HG03432 (cell line): Measurements from ENCODE around the gene STS.
"Not testable (repeated sequence)": the region's sequence is repeated elsewhere in the genome, so short reads cannot be mapped to it uniquely, and the experiment has no call there.

Source experiments
- ATAC-seq: cut with Tn5 transposase; IDR thresholded peaks from one replicate; pipeline ENCODE4 v1.9.1; 2021; ENCODE audit warnings: mild to moderate bottlenecking, moderate library complexity; ENCODE audit not compliant: unreplicated experiment

Gene STS

GRCh38 chrX:7178859-7179258 lies 31.3 kb downstream of the STS start:
- not testable (repeated sequence) for ATAC-seq

- ATAC-seq = no peak
These were observed 31.9 kb downstream of the STS start for GRCh38 chrX:7179446-7179845.

- no peak for ATAC-seq
These were observed 37.3 kb downstream of the STS start for GRCh38 chrX:7184816-7185215.

GRCh38 chrX:7188672-7189071 lies 41.2 kb downstream of the STS start:
- no peak for ATAC-seq

GRCh38 chrX:7190157-7190556 lies 42.6 kb downstream of the STS start:
- ATAC-seq = no peak

GRCh38 chrX:7191681-7192110 lies 44.2 kb downstream of the STS start:
- ATAC-seq = no peak

GRCh38 chrX:7192871-7193270 lies 45.4 kb downstream of the STS start:
- no peak for ATAC-seq

- no peak for ATAC-seq
These were observed 47.1 kb downstream of the STS start for GRCh38 chrX:7194606-7195005.
